Stimulated activated CD4-positive, alpha-beta T cell treated with anti-CD3 and anti-CD28 coated beads, TNF-alpha, amount 100 ng/mL, for 24 hours (primary cell): ENCODE results near the gene TBATA.

ENCODE experiments used
- DNase-seq, 3 experiments: peaks; one replicate each; pipeline ENCODE4 v3.0.0-alpha.2; 2020; ENCODE audit warnings: low read depth in 3 of 3

Gene TBATA

GRCh38 chr10:70743430-70743788 is 41.8 kb downstream of the TBATA start:
- no peak for DNase-seq

GRCh38 chr10:70742537-70743429 is 42.4 kb downstream of the TBATA start:
- DNase-seq, result no peak

DNA sequence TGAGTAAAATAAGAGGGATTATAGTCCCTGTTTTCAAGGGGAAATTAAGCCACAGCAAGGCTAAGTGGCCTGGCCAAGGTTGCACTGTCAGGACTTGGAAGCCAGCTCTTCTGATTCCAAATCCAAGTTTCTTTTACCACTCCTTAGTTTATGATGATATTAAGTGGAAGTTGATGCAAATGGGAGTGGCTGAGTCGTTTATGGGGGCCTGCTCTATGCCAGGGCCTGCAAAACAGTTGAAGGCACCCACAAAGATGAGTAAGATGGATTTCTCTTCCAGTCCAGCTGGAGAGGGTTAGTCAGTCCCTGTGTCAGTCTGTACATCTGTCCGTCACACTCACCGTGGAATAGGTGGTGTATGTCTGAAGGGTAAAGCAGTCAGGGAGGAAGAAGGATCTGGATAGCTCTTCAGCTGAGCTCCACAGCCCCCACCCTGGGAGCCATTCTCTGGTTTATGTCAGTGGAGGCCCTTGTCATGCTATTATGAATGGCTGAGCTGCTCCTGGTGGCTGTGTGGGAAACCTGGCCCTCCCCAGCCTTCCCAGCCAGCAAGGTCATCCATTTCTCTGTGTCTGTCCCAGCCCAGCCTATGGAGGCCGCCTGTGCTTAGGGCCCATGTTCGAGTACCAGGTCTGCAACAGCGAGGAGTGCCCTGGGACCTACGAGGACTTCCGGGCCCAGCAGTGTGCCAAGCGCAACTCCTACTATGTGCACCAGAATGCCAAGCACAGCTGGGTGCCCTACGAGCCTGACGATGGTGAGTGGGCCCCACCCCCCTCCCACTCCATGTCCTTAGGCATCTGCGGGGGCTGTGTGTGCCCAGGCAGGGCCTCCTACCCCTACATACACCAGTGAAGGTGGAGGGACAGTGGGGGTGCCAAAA is 44.5 kb downstream of the TBATA start:
- DNase-seq, result no peak

DNA sequence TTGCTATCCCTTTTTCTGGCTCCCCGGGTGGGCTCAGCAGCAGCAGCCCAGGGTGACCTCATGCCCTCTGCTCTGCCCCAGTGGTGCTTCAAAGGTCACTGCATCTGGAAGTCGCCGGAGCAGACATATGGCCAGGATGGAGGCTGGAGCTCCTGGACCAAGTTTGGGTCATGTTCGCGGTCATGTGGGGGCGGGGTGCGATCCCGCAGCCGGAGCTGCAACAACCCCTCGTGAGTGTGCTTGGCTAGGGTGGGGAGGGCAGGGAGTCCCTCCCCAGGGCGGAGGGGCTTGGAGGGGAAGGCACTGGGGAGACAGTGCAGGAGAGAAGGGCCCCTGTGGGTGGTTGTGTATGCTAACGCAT is 46.4 kb downstream of the TBATA start:
- no peak for DNase-seq

GRCh38 chr10:70738006-70738760 is 47.0 kb downstream of the TBATA start:
- DNase-seq, result no peak

GRCh38 chr10:70737250-70737649 is 47.9 kb downstream of the TBATA start:
- DNase-seq, result no peak

DNA sequence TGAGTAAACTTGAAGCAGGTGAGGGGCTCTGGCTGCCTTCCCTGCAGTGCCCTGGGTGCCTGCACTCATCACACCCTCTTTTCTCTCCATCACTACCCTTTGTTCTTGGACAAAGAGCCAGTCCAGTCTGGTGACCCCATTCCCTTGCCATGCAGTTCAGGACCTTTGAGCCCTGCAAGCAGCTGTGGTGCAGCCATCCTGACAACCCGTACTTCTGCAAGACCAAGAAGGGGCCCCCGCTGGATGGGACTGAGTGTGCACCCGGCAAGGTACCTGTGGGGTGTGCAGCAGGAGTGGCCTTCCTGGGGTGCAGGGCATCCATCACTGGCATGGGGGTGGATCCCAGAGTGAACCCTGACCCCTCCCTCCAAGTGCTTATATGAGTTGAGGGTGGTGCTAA is 48.7 kb downstream of the TBATA start:
- no peak for DNase-seq

GRCh38 chr10:70735161-70735560 is 50.0 kb downstream of the TBATA start:
- DNase-seq, result no peak

- no peak for DNase-seq
Measured at GRCh38 chr10:70733051-70733450, 52.1 kb downstream of the TBATA start.

DNA sequence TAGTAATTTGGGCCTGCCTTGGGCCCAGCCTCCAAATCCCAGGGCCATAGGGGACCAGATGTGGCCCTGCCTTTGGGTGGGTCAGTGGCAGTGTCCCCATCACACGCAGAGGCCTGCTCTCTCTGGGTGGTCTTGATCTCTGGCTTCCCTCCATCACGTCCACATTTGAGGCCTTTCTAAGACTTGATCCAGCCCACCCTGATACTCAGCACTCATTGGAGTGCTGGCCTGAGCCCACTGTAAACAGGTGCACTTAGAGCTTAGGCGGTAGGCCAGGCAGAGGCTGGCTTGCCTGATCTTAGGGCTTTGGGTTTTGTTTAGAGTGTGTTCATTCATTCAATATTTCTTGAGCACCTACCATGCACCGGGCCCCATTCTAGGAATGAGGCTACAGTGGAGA is 52.6 kb downstream of the TBATA start:
- DNase-seq, result no peak

DNA sequence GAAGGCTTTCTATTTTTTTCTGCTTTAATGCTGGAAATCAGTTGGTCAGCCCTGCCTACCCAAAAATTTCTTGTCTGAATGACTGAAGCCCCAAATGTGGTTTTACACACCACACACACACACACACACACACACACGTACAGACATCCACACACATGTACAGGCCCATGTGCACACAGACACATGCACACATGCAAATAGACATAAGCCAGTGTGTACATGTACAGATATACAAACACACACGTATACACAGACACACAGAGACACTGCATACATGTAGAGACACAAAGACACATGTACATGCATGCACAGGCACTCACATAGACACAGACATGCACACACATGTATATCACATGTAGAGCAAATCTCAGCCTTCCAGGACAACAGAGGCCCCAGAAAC is 54.2 kb downstream of the TBATA start:
- DNase-seq, result no peak

GRCh38 chr10:70729763-70730357 is 55.3 kb downstream of the TBATA start:
- DNase-seq, result no peak

- no peak for DNase-seq
Measured at GRCh38 chr10:70728328-70728727, 56.8 kb downstream of the TBATA start.

- no peak for DNase-seq
Measured at GRCh38 chr10:70726909-70727495, 58.2 kb downstream of the TBATA start.

DNA sequence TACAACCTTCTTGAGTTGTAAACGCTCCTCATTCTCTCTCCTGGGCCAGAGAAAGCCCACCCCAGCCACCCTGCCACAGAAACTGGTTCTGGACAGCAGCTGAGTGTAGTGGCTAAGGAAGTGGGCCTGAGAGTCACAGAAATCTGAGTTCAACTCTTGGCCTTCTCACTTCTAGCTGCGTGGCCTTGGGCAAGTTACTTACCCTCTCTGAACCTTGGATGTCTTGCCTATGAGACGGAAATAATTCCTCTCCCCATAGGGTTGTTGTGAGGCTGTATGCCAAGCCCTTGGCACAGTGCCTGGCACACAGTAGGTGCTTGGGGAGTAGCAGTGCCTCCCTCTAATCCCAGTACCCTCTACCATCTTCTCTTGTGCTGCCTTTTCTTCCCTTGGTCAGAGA is 61.4 kb downstream of the TBATA start:
- DNase-seq, result no peak

DNA sequence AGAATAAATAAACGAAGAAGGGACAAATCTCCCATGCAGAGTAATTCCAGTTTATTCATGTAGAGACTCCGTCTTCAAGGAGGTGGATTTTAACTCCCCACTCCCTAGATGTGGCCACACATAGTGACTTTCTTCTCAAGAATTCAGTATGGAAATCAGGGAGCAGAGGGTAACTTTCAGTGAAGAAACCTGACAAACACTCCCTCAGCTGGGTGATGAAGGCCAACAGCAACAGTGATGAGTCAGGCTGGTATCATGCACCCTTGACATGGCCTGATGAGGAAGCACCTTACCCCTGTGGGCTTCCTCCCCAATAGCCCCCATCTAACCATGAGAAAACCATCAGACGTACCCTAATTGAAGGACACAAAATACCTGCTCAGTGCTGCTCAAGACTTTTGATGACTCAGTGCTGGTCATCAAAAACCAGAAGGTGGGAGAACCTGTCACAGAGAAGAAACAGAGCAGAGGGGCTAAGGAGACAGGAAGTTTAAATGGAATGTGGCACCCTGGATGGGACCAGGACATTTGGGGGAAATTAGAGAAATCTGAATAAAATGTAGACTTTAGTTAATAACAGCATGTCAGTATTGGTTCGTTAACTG is 62.3 kb downstream of the TBATA start:
- no peak for DNase-seq
